Measurements from ENCODE around the gene OR5A2.

Gene OR5A2

DNA sequence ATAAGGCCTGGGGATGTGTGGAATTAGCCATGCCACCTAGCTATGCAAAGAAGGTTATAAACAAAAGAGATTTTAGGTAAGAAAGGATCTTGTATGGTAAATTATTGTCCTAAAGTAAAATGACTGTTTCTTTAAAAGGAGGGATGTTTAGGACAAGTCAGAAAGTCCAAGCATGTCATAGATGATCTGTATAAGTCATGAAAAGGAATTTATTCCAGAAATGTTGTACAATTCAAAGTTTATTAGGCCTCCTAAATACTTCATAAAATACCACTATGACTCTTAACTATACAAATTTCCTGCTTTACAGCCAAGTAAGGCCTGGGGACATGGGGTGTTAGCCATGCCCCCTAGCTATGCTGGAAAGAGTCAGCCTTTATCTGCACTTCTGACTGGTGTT, 22.7 kb downstream of the OR5A2 start:
- Histone ChIP-seq H3K4me1 (ENCODE audit: low read length) (no peaks in the 10 kb centered on the region), H3K9me2 (replicated peaks; ENCODE audit: insufficient read depth, low read length) (no peaks in the 10 kb centered on the region), H3K4me2 (ENCODE audit: low read depth, low read length) (no peak overlapping the region), H3K9ac (ENCODE audit: low read length) (no peak overlapping the region), H3K27ac (ENCODE audit: low read length) (no peak overlapping the region), H3K4me3 (ENCODE audit: low read length) (no peak overlapping the region), H2AFZ (ENCODE audit: low read length) (no peak overlapping the region), H3K27me3 (replicated peaks; ENCODE audit: insufficient read depth, low read length) (no peaks in the 10 kb centered on the region), H3K36me3 (replicated peaks; ENCODE audit: insufficient read depth, low read length) (no peaks in the 10 kb centered on the region), H4K20me1 (ENCODE audit: insufficient read depth, low read length) (no peaks in the 10 kb centered on the region), H3K9me3 (replicated peaks; ENCODE audit: insufficient read depth, low read length) (no peaks in the 10 kb centered on the region), H3K79me2 (ENCODE audit: low read length) (no peaks in the 10 kb centered on the region), H3F3A (ENCODE audit: insufficient read depth, low read length) (no peaks in the 10 kb centered on the region)
- no peak for DNase-seq
- no peak for TF ChIP-seq EZH2 (optimal IDR thresholded peaks at IDR 0.05; ENCODE audit: low read depth, low read length)
- no peak for TF ChIP-seq EZH2phosphoT487 (IDR thresholded peaks at IDR 0.05; ENCODE audit: low read length)
- TF ChIP-seq, protein P1, sequence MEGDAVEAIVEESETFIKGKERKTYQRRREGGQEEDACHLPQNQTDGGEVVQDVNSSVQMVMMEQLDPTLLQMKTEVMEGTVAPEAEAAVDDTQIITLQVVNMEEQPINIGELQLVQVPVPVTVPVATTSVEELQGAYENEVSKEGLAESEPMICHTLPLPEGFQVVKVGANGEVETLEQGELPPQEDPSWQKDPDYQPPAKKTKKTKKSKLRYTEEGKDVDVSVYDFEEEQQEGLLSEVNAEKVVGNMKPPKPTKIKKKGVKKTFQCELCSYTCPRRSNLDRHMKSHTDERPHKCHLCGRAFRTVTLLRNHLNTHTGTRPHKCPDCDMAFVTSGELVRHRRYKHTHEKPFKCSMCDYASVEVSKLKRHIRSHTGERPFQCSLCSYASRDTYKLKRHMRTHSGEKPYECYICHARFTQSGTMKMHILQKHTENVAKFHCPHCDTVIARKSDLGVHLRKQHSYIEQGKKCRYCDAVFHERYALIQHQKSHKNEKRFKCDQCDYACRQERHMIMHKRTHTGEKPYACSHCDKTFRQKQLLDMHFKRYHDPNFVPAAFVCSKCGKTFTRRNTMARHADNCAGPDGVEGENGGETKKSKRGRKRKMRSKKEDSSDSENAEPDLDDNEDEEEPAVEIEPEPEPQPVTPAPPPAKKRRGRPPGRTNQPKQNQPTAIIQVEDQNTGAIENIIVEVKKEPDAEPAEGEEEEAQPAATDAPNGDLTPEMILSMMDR (IDR thresholded peaks at IDR 0.05; ENCODE audit: low read length), result no peak

DNA sequence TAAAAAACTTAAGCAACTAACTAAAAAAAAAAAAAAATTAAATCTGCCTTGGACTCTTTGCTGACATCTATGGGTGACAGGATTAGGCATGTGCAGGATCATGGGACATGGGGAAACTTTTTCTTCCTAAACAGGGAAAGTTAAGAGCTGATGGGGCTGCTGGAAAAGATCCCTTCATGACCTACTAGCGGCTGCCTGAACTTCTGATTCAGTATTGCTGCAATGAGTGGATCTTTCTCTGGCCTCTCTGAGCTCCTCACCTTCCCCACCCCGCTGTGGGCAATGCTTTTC, 25.0 kb downstream of the OR5A2 start:
- H3K9ac ChIP-seq (ENCODE audit: low read length), result no peak overlapping the region
- no peaks in the 10 kb centered on the region for H3K36me3 ChIP-seq (replicated peaks; ENCODE audit: insufficient read depth, low read length)
- no peak for DNase-seq
- no peaks in the 10 kb centered on the region for H3K79me2 ChIP-seq (ENCODE audit: low read length)
- no peak overlapping the region for H3K27ac ChIP-seq (ENCODE audit: low read length)
- H3K4me1 ChIP-seq (ENCODE audit: low read length), result no peaks in the 10 kb centered on the region
- no peaks in the 10 kb centered on the region for H3K27me3 ChIP-seq (replicated peaks; ENCODE audit: insufficient read depth, low read length)
- no peak overlapping the region for H2AFZ ChIP-seq (ENCODE audit: low read length)
- H4K20me1 ChIP-seq (ENCODE audit: insufficient read depth, low read length), result no peaks in the 10 kb centered on the region
- TF ChIP-seq EZH2 (optimal IDR thresholded peaks at IDR 0.05; ENCODE audit: low read depth, low read length), result no peak
- TF ChIP-seq EZH2phosphoT487 (IDR thresholded peaks at IDR 0.05; ENCODE audit: low read length), result no peak
- TF ChIP-seq, protein P1 (IDR thresholded peaks at IDR 0.05; ENCODE audit: low read length), result no peak
- H3F3A ChIP-seq (ENCODE audit: insufficient read depth, low read length), result no peaks in the 10 kb centered on the region
- no peak overlapping the region for H3K4me2 ChIP-seq (ENCODE audit: low read depth, low read length)
- no peaks in the 10 kb centered on the region for H3K9me2 ChIP-seq (replicated peaks; ENCODE audit: insufficient read depth, low read length)
- H3K9me3 ChIP-seq (replicated peaks; ENCODE audit: insufficient read depth, low read length), result no peaks in the 10 kb centered on the region
- no peak overlapping the region for H3K4me3 ChIP-seq (ENCODE audit: low read length)

DNA sequence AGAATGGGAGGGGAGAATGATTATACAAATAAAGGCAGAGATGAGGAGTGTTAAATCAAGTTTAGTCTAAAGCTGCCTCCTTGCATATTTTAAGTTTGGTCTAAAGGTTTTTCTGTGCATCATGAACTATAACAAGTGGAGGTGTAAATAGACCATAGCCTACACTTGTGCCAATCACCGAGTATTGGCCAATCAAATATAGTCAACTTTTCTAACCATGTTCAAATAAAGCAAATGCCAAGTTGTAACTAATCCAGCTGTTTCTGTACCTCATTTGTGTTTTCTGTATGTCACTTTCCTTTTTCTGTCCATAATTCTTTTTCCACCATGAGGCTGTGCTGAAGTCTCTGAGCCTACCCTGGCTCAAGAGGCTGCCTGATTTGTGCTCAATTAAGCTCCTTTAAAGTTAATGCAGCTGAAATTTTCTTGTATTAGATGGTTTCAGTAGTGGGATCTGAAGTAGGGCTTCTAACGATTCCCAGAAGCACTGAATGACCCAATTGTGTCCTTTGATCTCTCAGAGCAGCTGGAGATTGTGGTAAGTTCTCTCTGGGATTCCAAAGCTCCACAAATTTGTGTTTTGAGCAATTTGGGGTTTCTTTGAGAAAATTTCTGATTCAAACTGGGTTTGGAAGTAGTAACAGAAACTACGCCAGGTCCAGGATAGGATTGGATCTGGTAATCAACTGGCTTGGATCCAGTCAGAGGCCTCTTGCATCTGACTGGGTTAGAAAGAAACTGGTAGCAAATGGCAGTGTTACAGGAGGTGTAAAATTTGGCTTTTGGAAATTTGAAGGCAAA, 25.6 kb downstream of the OR5A2 start:
- DNase-seq, result no peak
- no peaks in the 10 kb centered on the region for H4K20me1 ChIP-seq (ENCODE audit: insufficient read depth, low read length)
- no peak overlapping the region for H3K4me2 ChIP-seq (ENCODE audit: low read depth, low read length)
- H3K9me2 ChIP-seq (replicated peaks; ENCODE audit: insufficient read depth, low read length), result no peaks in the 10 kb centered on the region
- H3K27me3 ChIP-seq (replicated peaks; ENCODE audit: insufficient read depth, low read length), result no peaks in the 10 kb centered on the region
- no peaks in the 10 kb centered on the region for H3K36me3 ChIP-seq (replicated peaks; ENCODE audit: insufficient read depth, low read length)
- TF ChIP-seq EZH2phosphoT487 (IDR thresholded peaks at IDR 0.05; ENCODE audit: low read length) (no peak), EZH2 (optimal IDR thresholded peaks at IDR 0.05; ENCODE audit: low read depth, low read length) (no peak)
- H3K9me3 ChIP-seq (replicated peaks; ENCODE audit: insufficient read depth, low read length), result no peaks in the 10 kb centered on the region
- no peaks in the 10 kb centered on the region for H3K4me1 ChIP-seq (ENCODE audit: low read length)
- H2AFZ ChIP-seq (ENCODE audit: low read length), result no peak overlapping the region
- H3F3A ChIP-seq (ENCODE audit: insufficient read depth, low read length), result no peaks in the 10 kb centered on the region
- H3K79me2 ChIP-seq (ENCODE audit: low read length), result no peaks in the 10 kb centered on the region
- no peak overlapping the region for H3K27ac ChIP-seq (ENCODE audit: low read length)
- no peak overlapping the region for H3K9ac ChIP-seq (ENCODE audit: low read length)
- no peak overlapping the region for H3K4me3 ChIP-seq (ENCODE audit: low read length)

DNA sequence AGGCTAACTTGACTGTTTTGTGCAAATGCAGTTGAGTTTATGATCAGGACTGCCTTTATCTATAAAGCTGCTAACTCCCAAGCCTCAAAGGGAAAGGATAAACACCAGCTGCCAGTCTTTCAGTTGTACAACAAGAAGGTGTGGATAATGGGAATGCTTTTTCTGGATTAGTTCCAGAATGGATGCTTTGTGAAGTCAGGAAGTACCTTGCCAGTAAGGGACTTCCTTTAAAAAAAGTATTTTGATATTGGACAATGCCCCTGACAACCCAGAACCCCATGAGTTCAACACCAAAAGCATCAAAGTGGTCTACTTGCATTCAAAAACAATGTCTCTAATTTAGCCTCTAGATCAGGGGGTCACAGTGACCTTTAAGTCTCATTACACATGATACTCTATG, 32.0 kb downstream of the OR5A2 start:
- Histone ChIP-seq H3K36me3 (replicated peaks; ENCODE audit: insufficient read depth, low read length) (no peaks in the 10 kb centered on the region), H2AFZ (ENCODE audit: low read length) (no peak overlapping the region), H3K9me2 (replicated peaks; ENCODE audit: insufficient read depth, low read length) (no peaks in the 10 kb centered on the region), H4K20me1 (ENCODE audit: insufficient read depth, low read length) (no peaks in the 10 kb centered on the region), H3K9me3 (replicated peaks; ENCODE audit: insufficient read depth, low read length) (no peaks in the 10 kb centered on the region), H3K9ac (ENCODE audit: low read length) (no peak overlapping the region), H3F3A (ENCODE audit: insufficient read depth, low read length) (no peaks in the 10 kb centered on the region), H3K27me3 (replicated peaks; ENCODE audit: insufficient read depth, low read length) (no peaks in the 10 kb centered on the region), H3K79me2 (ENCODE audit: low read length) (no peaks in the 10 kb centered on the region), H3K4me3 (ENCODE audit: low read length) (no peak overlapping the region), H3K4me2 (ENCODE audit: low read depth, low read length) (no peak overlapping the region), H3K4me1 (ENCODE audit: low read length) (no peaks in the 10 kb centered on the region), H3K27ac (ENCODE audit: low read length) (no peak overlapping the region)
- DNase-seq, result no peak
- TF ChIP-seq EZH2phosphoT487 (IDR thresholded peaks at IDR 0.05; ENCODE audit: low read length), result no peak
- TF ChIP-seq, protein P1 (IDR thresholded peaks at IDR 0.05; ENCODE audit: low read length), result no peak
- TF ChIP-seq EZH2 (optimal IDR thresholded peaks at IDR 0.05; ENCODE audit: low read depth, low read length), result no peak
